Sigmoid colon (tissue), 7 donors: ENCODE data around the gene EFNB1. TPM values are rescaled to one million over a fixed set of nuclear protein-coding genes. Genes with fewer than 3 reads are reported as not detected.

Experiments used
- DNase-seq: peaks from one replicate; pipeline ENCODE4 v3.0.0-alpha.2; 2019
- H3K27ac ChIP-seq, 4 donors: fragments of 200-600 bp; sonication (generic); one replicate each; pipeline ENCODE4 v1.5.1; 2016 to 2019; ENCODE audit warnings: mild to moderate bottlenecking in 1 of 4
- H3K27me3 ChIP-seq, 3 donors: fragments of 200-600 bp; sonication (generic); one replicate each; pipeline ENCODE4 v1.5.1; 2019; ENCODE audit warnings: mild to moderate bottlenecking in 1 of 3
- H3K36me3 ChIP-seq, 4 donors: fragments of 200-600 bp; sonication (generic); one replicate each; pipeline ENCODE4 v1.5.1; 2016 to 2019
- H3K4me1 ChIP-seq, 4 donors: fragments of 200-600 bp; sonication (generic); one replicate each; pipeline ENCODE4 v1.5.1; 2017 to 2019
- H3K4me3 ChIP-seq, 4 donors: fragments of 200-600 bp; sonication (generic); one replicate each; pipeline ENCODE4 v1.5.1; 2017 to 2019; ENCODE audit warnings: mild to moderate bottlenecking in 2 of 4, moderate library complexity in 1 of 4
- H3K9me3 ChIP-seq, 4 donors: fragments of 200-600 bp in 3 of 4; sonication (generic) in 3 of 4; one replicate each; pipeline versions ENCODE4 v1.5.1 to v1.6.1; 2013 to 2019
- CTCF ChIP-seq, 4 experiments: fragments of 450-650 bp in 3 of 4; fragments of 200-600 bp in 1 of 4; IDR thresholded peaks; one replicate each; pipeline ENCODE4 v1.5.1; 2016 to 2019; ENCODE audit warnings: antibody characterized with exemption in 4 of 4, mild to moderate bottlenecking in 3 of 4, moderate library complexity in 2 of 4
- EP300 ChIP-seq, 4 donors: sonication (generic); formaldehyde crosslinking; IDR thresholded peaks; one replicate each; pipeline ENCODE4 v1.6.1; 2017; ENCODE audit warnings: antibody characterized with exemption in 4 of 4
- POLR2A ChIP-seq, 2 donors: fragments of 450-650 bp; IDR thresholded peaks; one replicate each; pipeline ENCODE4 v1.6.1; 2016; ENCODE audit warnings: antibody characterized with exemption in 2 of 2, mild to moderate bottlenecking in 2 of 2, moderate library complexity in 2 of 2
- POLR2AphosphoS5 ChIP-seq, 4 donors: sonication (generic); formaldehyde crosslinking; IDR thresholded peaks; one replicate each; pipeline ENCODE4 v1.6.1; 2017; ENCODE audit warnings: antibody characterized with exemption in 4 of 4
- WGBS, 2 donors: extraction: QIAGEN DNeasy Blood & Tissue Kit; methylation state at CpG; one replicate each; pipeline ENCODE4 v1.1.7; 2013; 5-methylcytosine and 5-hydroxymethylcytosine counted together
- intact Hi-C: fragments of 100-400 bp; cut with DNase I; formaldehyde crosslinking; loops from one replicate; pipeline ENCODE4 v1.15.1; 2023
- polyA plus RNA-seq, 3 donors: library from polyadenylated mRNA; stranded (reverse); fragments of 200-250 nt; gene quantifications; one replicate each; pipeline ENCODE4 v1.2.3, GENCODE V29; 2013
- total RNA-seq, 4 donors: library from RNA; depleted of rRNA; stranded (reverse); fragments of >200 nt; gene quantifications; one replicate each; pipeline ENCODE4 v1.1.0, GENCODE V29; 2016
- donor health status: healthy with polysubstance abuse.
- donor health status: Bipolar disorder and iron deficiency.
- donor health status: healthy.

Gene EFNB1
- total and polyA plus RNA-seq, 7 donors: 9.5 to 53.2 (median 16.2) TPM

DNA sequence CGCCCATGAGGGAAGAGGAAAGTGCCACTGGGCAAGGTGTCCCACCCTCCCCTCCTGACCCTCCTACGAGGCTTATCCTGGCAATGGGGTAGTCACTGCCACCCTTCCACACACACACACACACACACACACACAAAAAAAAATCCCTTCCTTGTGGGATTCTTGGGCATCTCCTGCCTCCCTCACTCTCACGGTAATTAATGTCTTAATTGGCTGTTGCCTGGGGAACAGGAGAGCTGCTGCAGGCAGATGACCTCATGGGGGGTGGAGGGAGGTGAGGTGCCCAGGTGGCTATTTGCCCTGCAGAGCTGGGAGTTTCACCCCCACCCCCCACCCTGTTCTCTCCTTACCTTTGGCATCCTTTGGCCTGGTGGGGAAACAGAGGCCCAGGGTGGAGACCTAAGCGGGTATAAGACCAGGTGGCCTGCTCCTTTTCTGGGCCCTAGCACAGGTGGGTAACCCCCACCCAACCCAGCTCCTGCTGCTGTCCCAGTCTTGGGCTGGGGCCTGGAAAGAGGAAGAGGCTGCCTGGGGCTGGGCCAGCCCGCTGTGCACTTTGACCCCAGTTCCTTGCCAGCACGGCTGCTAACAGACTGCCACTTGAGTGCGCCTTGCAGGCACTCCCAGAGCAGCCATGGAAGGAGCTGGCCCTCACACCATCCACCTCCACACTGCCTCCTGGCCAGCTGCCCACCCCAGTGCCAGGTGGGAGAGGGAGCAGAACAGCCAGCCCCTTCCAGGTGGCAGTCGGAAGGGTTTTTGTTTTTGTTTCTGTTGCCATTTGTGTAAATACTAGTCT lies 12.6 kb downstream of the EFNB1 start:
- WGBS, 2 donors: 15 to 67% methylated on average over 8 of the region's 8 CpGs
- H3K9me3 ChIP-seq: no peaks in the 10 kb centered on the region
- DNase-seq: no peak
- H3K27me3 ChIP-seq: no peaks in the 10 kb centered on the region
- H3K4me1 ChIP-seq: peaks cover 0 to 5% (median 3%) of the 10 kb centered on the region in 4 donors
- intact Hi-C loops: no loop called here
- no peak overlapping the region for H3K4me3 ChIP-seq
- peaks cover 0 to 18% (median 5%) of the 10 kb centered on the region in 4 donors for H3K36me3 ChIP-seq
- H3K27ac ChIP-seq: no peak overlapping the region
- TF ChIP-seq POLR2A (IDR thresholded peaks at IDR 0.05) (no peak), EP300 (IDR thresholded peaks at IDR 0.05) (no peak), POLR2AphosphoS5 (IDR thresholded peaks at IDR 0.05) (no peak), CTCF (IDR thresholded peaks at IDR 0.05) (no peak)

GRCh38 chrX:68842351-68842750 lies 13.5 kb downstream of the EFNB1 start:
- Histone ChIP-seq H3K9me3 (no peaks in the 10 kb centered on the region), H3K27ac (no peak overlapping the region), H3K4me1 (peaks cover 0 to 14% (median 11%) of the 10 kb centered on the region in 4 donors), H3K4me3 (no peak overlapping the region), H3K36me3 (peaks cover 0 to 18% (median 5%) of the 10 kb centered on the region in 4 donors), H3K27me3 (no peaks in the 10 kb centered on the region)
- TF ChIP-seq CTCF (IDR thresholded peaks at IDR 0.05) (no peak), EP300 (IDR thresholded peaks at IDR 0.05) (no peak), POLR2AphosphoS5 (IDR thresholded peaks at IDR 0.05) (no peak), POLR2A (IDR thresholded peaks at IDR 0.05) (no peak)
- WGBS, 2 donors: 9 to 67% methylated on average over 2 of the region's 2 CpGs
- DNase-seq: no peak
- intact Hi-C loops: no loop called here

- Histone ChIP-seq H3K4me3 (no peak overlapping the region), H3K27ac (no peak overlapping the region), H3K36me3 (peaks cover 0 to 18% (median 5%) of the 10 kb centered on the region in 4 donors), H3K27me3 (no peaks in the 10 kb centered on the region), H3K4me1 (peaks cover 0 to 16% (median 11%) of the 10 kb centered on the region in 4 donors), H3K9me3 (no peaks in the 10 kb centered on the region)
- intact Hi-C loops: no loop called here
- DNase-seq: no peak
- TF ChIP-seq EP300 (IDR thresholded peaks at IDR 0.05): no peak
- 15 to 41% methylated on average over 12 of the region's 12 CpGs for WGBS, 2 donors
These were observed 14.2 kb downstream of the EFNB1 start for GRCh38 chrX:68842781-68843581.

DNA sequence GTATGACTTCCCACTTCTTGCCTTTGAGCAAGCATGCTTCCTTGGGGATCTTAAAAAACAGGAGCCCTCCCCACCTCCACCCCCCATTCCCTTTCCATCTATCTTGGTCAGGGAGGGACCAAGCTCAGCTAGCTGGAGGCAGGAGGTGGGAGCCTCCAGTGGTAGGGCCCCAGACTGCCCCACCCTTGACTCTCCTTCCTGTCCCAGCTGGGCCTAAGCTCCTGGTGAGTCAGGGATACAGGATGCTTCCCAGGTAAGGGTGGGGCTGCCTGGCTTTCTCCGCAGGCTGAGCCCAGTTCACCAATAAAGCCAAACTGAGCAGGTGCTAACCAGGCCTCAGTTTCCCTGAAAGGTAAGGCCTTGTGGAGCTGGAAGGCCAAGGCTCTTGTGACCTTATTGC lies 15.2 kb downstream of the EFNB1 start:
- peaks cover 0 to 18% (median 5%) of the 10 kb centered on the region in 4 donors for H3K36me3 ChIP-seq
- intact Hi-C loops: no loop called here
- WGBS, 2 donors: 24 to 77% methylated on average over 1 of the region's 1 CpG
- no peak overlapping the region for H3K27ac ChIP-seq
- TF ChIP-seq EP300 (IDR thresholded peaks at IDR 0.05): no peak
- TF ChIP-seq POLR2AphosphoS5 (IDR thresholded peaks at IDR 0.05): no peak
- no peak for TF ChIP-seq CTCF (IDR thresholded peaks at IDR 0.05)
- TF ChIP-seq POLR2A (IDR thresholded peaks at IDR 0.05): no peak
- H3K4me1 ChIP-seq: peaks cover 0 to 16% (median 11%) of the 10 kb centered on the region in 4 donors
- H3K9me3 ChIP-seq: no peaks in the 10 kb centered on the region
- no peak for DNase-seq
- no peaks in the 10 kb centered on the region for H3K27me3 ChIP-seq
- H3K4me3 ChIP-seq: no peak overlapping the region

DNA sequence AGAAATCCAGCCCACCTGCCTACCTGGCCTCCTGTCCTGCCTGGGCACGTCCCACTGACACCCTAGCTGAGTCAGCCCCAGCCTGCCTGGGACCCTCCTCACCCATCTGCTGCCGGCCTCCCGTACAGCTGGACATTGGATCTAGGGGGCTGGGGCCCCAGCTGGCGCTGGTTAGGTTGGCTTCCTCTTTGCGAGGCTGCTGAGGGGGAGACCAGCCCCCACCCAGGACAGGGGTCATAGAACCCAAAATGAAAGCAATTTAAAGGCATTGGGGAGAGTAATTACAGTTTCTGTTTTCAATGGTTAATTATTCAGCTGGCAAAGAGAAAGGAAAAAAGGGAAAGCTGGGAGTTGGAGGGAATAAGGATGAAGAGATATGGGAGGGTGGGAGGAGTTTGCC lies 15.8 kb downstream of the EFNB1 start:
- WGBS, 2 donors: 56 to 71% methylated on average over 5 of the region's 5 CpGs
- Histone ChIP-seq H3K36me3 (peaks cover 0 to 17% (median 5%) of the 10 kb centered on the region in 4 donors), H3K27ac (no peak overlapping the region), H3K9me3 (no peaks in the 10 kb centered on the region), H3K4me1 (peaks cover 0 to 16% (median 11%) of the 10 kb centered on the region in 4 donors), H3K4me3 (no peak overlapping the region), H3K27me3 (no peaks in the 10 kb centered on the region)
- no peak for DNase-seq
- TF ChIP-seq CTCF (IDR thresholded peaks at IDR 0.05): no peak
- TF ChIP-seq POLR2AphosphoS5 (IDR thresholded peaks at IDR 0.05): no peak
- TF ChIP-seq EP300 (IDR thresholded peaks at IDR 0.05): no peak
- TF ChIP-seq POLR2A (IDR thresholded peaks at IDR 0.05): no peak
- intact Hi-C loops: no loop called here
